Hepatic stellate cell (primary cell): ENCODE measurements around the gene CPAMD8.

Experiments used
- DNase-seq: peaks from one replicate; pipeline ENCODE4 v3.0.0; 2011; ENCODE audit warnings: low spot score

Gene CPAMD8

GRCh38 chr19:16920816-16921529 lies 105.6 kb downstream of the CPAMD8 start:
- peak; percentile 50 for DNase-seq

- DNase-seq = no peak
These were observed 107.1 kb downstream of the CPAMD8 start for GRCh38 chr19:16919496-16919895.

GRCh38 chr19:16917401-16917800 lies 109.2 kb downstream of the CPAMD8 start:
- DNase-seq = no peak

GRCh38 chr19:16915734-16916133 lies 110.9 kb downstream of the CPAMD8 start:
- no peak for DNase-seq

- DNase-seq = no peak
These were observed 111.5 kb downstream of the CPAMD8 start for GRCh38 chr19:16915135-16915534.

- DNase-seq = no peak
These were observed 112.2 kb downstream of the CPAMD8 start for GRCh38 chr19:16914421-16914820.

- no peak for DNase-seq
These were observed 113.8 kb downstream of the CPAMD8 start for GRCh38 chr19:16912780-16913179.

GRCh38 chr19:16911046-16911445 lies 115.6 kb downstream of the CPAMD8 start:
- DNase-seq = no peak

- DNase-seq = no peak
These were observed 117.9 kb downstream of the CPAMD8 start for GRCh38 chr19:16908759-16909158.

- DNase-seq = no peak
These were observed 122.0 kb downstream of the CPAMD8 start for GRCh38 chr19:16904599-16904998.

GRCh38 chr19:16903347-16903746 lies 123.3 kb downstream of the CPAMD8 start:
- no peak for DNase-seq

- no peak for DNase-seq
These were observed 124.1 kb downstream of the CPAMD8 start for GRCh38 chr19:16902545-16902944.

GRCh38 chr19:16901491-16902175 lies 125.0 kb downstream of the CPAMD8 start:
- no peak for DNase-seq

GRCh38 chr19:16899566-16900075 lies 127.0 kb downstream of the CPAMD8 start:
- peak; percentile 81 for DNase-seq

GRCh38 chr19:16898361-16899015 lies 128.1 kb downstream of the CPAMD8 start:
- DNase-seq = no peak

GRCh38 chr19:16897856-16898161 lies 128.8 kb downstream of the CPAMD8 start:
- no peak for DNase-seq

GRCh38 chr19:16897029-16897855 lies 129.4 kb downstream of the CPAMD8 start:
- DNase-seq = peak; percentile 99

GRCh38 chr19:16896146-16897028 lies 130.2 kb downstream of the CPAMD8 start:
- DNase-seq = no peak

GRCh38 chr19:16895467-16896145 lies 131.0 kb downstream of the CPAMD8 start:
- no peak for DNase-seq

- DNase-seq = no peak
These were observed 132.5 kb downstream of the CPAMD8 start for GRCh38 chr19:16894080-16894479.

GRCh38 chr19:16893686-16893989 lies 133.0 kb downstream of the CPAMD8 start:
- DNase-seq = no peak
